Liver (tissue), 9 donors: Measurements from ENCODE around the gene MPP7. TPM values are rescaled to one million over a fixed set of nuclear protein-coding genes. Genes with fewer than 3 reads are reported as not detected.

ENCODE experiments used
- DNase-seq: peaks from one replicate; pipeline ENCODE4 v3.0.0-alpha.2; 2017; ENCODE audit warnings: low spot score
- H3K27ac ChIP-seq, 2 donors: one replicate each; pipeline ENCODE4 v1.7.0; 2013; ENCODE audit warnings: inconsistent platforms in 2 of 2, low read length in 2 of 2, control low read depth in 1 of 2, low read depth in 1 of 2, mild to moderate bottlenecking in 1 of 2
- H3K27me3 ChIP-seq, 4 donors: one replicate each; pipeline versions ENCODE4 v1.6.1 to v1.7.0; 2013; ENCODE audit warnings: low read length in 3 of 4, inconsistent platforms in 1 of 4, mild to moderate bottlenecking in 1 of 4, moderate library complexity in 1 of 4; ENCODE audit not compliant: control insufficient read depth in 4 of 4, insufficient read depth in 4 of 4
- H3K36me3 ChIP-seq, 4 donors: one replicate each; pipeline versions ENCODE4 v1.6.1 to v1.7.0; 2013; ENCODE audit warnings: low read length in 3 of 4, mild to moderate bottlenecking in 3 of 4, low read depth in 1 of 4, moderate library complexity in 1 of 4; ENCODE audit not compliant: control insufficient read depth in 4 of 4, insufficient read depth in 3 of 4
- H3K4me1 ChIP-seq, 4 donors: one replicate each; pipeline versions ENCODE4 v1.6.1 to v1.7.0; 2013; ENCODE audit warnings: low read length in 3 of 4, mild to moderate bottlenecking in 3 of 4, moderate library complexity in 1 of 4; ENCODE audit not compliant: control insufficient read depth in 4 of 4, insufficient read depth in 4 of 4
- H3K4me3 ChIP-seq, 3 donors: one replicate each; pipeline versions ENCODE4 v1.6.1 to v1.7.0; 2013; ENCODE audit warnings: low read length in 3 of 3, control low read depth in 1 of 3, low read depth in 1 of 3, mild to moderate bottlenecking in 1 of 3
- H3K9ac ChIP-seq, 2 donors: one replicate each; pipeline ENCODE4 v1.7.0; 2013; ENCODE audit warnings: low read length in 2 of 2, mild to moderate bottlenecking in 2 of 2, moderate library complexity in 2 of 2, control low read depth in 1 of 2, low read depth in 1 of 2
- H3K9me3 ChIP-seq, 4 donors: one replicate each; pipeline versions ENCODE4 v1.6.1 to v1.7.0; 2013; ENCODE audit warnings: low read length in 3 of 4; ENCODE audit not compliant: control insufficient read depth in 4 of 4
- ATF3 ChIP-seq: IDR thresholded peaks from 2 replicates; pipeline ENCODE4 v1.6.1; 2016; ENCODE audit warnings: antibody characterized with exemption
- CTCF ChIP-seq: fragments of 150-350 bp; IDR thresholded peaks from 2 replicates; pipeline ENCODE4 v1.5.1; 2017; ENCODE audit warnings: improper control_type of control experiment, low read depth, low read length; ENCODE audit not compliant: missing input control
- EGR1 ChIP-seq, 2 donors: IDR thresholded peaks; 2 replicates each; pipeline ENCODE4 v1.6.1; 2016 to 2018; ENCODE audit warnings: antibody characterized with exemption in 2 of 2, low read depth in 2 of 2
- FOXA2 ChIP-seq: IDR thresholded peaks from 2 replicates; pipeline ENCODE4 v1.6.1; 2016; ENCODE audit warnings: antibody characterized with exemption
- GABPA ChIP-seq, 2 donors: IDR thresholded peaks in 1 of 2; conservative IDR thresholded peaks in 1 of 2; 2 replicates each; pipeline ENCODE4 v1.6.1; 2016; ENCODE audit warnings: antibody characterized with exemption in 2 of 2, mild to moderate bottlenecking in 1 of 2, moderate library complexity in 1 of 2
- HNF4A ChIP-seq, 2 donors: conservative IDR thresholded peaks; 2 replicates each; pipeline ENCODE4 v1.6.1; 2016; ENCODE audit warnings: antibody characterized with exemption in 2 of 2, mild to moderate bottlenecking in 2 of 2
- HNF4G ChIP-seq: IDR thresholded peaks from 2 replicates; pipeline ENCODE4 v1.6.1; 2016; ENCODE audit warnings: antibody characterized with exemption
- JUND ChIP-seq, 2 donors: IDR thresholded peaks; 2 replicates each; pipeline ENCODE4 v1.6.1; 2016; ENCODE audit warnings: antibody characterized with exemption in 2 of 2
- NR2F2 ChIP-seq: IDR thresholded peaks from 2 replicates; pipeline ENCODE4 v1.6.1; 2016; ENCODE audit warnings: antibody characterized with exemption
- RXRA ChIP-seq, 2 donors: IDR thresholded peaks; 2 replicates each; pipeline ENCODE4 v1.6.1; 2017 to 2018; ENCODE audit warnings: antibody characterized with exemption in 2 of 2, mild to moderate bottlenecking in 1 of 2
- SP1 ChIP-seq: IDR thresholded peaks from 2 replicates; pipeline ENCODE4 v1.6.1; 2018; ENCODE audit warnings: antibody characterized with exemption, mild to moderate bottlenecking
- ZBTB33 ChIP-seq: IDR thresholded peaks from 2 replicates; pipeline ENCODE4 v1.6.1; 2016; ENCODE audit warnings: antibody characterized with exemption
- WGBS: extraction: QIAGEN DNeasy Blood & Tissue Kit; methylation state at CpG from one replicate; pipeline ENCODE4 v1.1.7; 2013; 5-methylcytosine and 5-hydroxymethylcytosine counted together
- polyA plus RNA-seq, 2 donors: library from polyadenylated mRNA; stranded (reverse) in 1 of 2; unstranded in 1 of 2; fragments of 200-250 nt in 1 of 2; fragments of >200 nt in 1 of 2; fragmentation: Nextera tagmentation in 1 of 2; extraction: Ambion mirVana in 1 of 2; gene quantifications; one replicate each; pipeline versions ENCODE4 v1.2.1 to v1.2.3, GENCODE V29; 2013 to 2015
- total RNA-seq, 2 donors: library from RNA; depleted of rRNA; stranded (reverse); fragments of >200 nt; gene quantifications; one replicate each; pipeline ENCODE4 v1.2.3, GENCODE V29; 2014
- TF ChIP-seq, protein P1 (sequence below): IDR thresholded peaks from 2 replicates; pipeline ENCODE4 v1.6.1; 2016; ENCODE audit warnings: antibody characterized with exemption, mild to moderate bottlenecking
- donor health status: healthy.
- donor health status: healthy.
- donor health status: healthy.
- donor health status: healthy.
- donor health status: healthy.

MPP7 gene
- total and polyA plus RNA-seq, 4 donors: 0.69 to 3.8 (median 2.5) TPM

GRCh38 chr10:28296023-28296422 is 6.8 kb downstream of the MPP7 start:
- no peak for DNase-seq
- Histone ChIP-seq H3K27me3 (no peaks in the 10 kb centered on the region), H3K9ac (no peak overlapping the region), H3K4me3 (no peak overlapping the region), H3K27ac (no peak overlapping the region), H3K36me3 (no peaks in the 10 kb centered on the region), H3K9me3 (no peaks in the 10 kb centered on the region), H3K4me1 (peaks cover 0 to 5% (median 0%) of the 10 kb centered on the region in 4 donors)
- TF ChIP-seq RXRA (IDR thresholded peaks at IDR 0.05) (no peak), SP1 (no peak), FOXA2 (no peak), HNF4A (conservative IDR thresholded peaks at IDR 0.05) (no peak), ATF3 (no peak), GABPA (IDR thresholded peaks at IDR 0.05 in 1 of 2, conservative IDR thresholded peaks at IDR 0.05 in 1 of 2) (no peak), NR2F2 (no peak), HNF4G (no peak), EGR1 (IDR thresholded peaks at IDR 0.05; ENCODE audit: low read depth in 2 of 2) (no peak)
- TF ChIP-seq, protein P1, sequence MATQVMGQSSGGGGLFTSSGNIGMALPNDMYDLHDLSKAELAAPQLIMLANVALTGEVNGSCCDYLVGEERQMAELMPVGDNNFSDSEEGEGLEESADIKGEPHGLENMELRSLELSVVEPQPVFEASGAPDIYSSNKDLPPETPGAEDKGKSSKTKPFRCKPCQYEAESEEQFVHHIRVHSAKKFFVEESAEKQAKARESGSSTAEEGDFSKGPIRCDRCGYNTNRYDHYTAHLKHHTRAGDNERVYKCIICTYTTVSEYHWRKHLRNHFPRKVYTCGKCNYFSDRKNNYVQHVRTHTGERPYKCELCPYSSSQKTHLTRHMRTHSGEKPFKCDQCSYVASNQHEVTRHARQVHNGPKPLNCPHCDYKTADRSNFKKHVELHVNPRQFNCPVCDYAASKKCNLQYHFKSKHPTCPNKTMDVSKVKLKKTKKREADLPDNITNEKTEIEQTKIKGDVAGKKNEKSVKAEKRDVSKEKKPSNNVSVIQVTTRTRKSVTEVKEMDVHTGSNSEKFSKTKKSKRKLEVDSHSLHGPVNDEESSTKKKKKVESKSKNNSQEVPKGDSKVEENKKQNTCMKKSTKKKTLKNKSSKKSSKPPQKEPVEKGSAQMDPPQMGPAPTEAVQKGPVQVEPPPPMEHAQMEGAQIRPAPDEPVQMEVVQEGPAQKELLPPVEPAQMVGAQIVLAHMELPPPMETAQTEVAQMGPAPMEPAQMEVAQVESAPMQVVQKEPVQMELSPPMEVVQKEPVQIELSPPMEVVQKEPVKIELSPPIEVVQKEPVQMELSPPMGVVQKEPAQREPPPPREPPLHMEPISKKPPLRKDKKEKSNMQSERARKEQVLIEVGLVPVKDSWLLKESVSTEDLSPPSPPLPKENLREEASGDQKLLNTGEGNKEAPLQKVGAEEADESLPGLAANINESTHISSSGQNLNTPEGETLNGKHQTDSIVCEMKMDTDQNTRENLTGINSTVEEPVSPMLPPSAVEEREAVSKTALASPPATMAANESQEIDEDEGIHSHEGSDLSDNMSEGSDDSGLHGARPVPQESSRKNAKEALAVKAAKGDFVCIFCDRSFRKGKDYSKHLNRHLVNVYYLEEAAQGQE: no peak
- 85% methylated on average over 1 of the region's 1 CpG for WGBS

DNA sequence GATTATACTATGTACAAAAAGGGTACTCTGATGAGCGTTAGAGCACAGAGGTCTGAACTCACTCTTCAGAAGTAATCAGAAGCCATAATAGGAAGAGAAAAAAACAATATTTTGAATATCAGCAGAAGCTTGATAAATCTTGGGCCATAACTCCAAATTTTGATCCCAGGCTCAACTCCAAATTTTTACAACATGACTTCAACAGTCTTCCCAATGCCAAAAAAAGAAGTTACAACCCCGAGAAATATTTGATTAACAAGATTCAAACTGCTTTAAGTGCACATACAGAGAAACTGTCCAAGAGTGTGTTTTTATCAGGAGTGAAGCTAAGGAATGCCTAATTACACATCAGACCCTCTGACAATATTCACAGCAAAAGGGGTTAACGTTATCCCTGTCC is 7.5 kb downstream of the MPP7 start:
- no peak for TF ChIP-seq HNF4G
- no peak for TF ChIP-seq RXRA (IDR thresholded peaks at IDR 0.05)
- TF ChIP-seq EGR1 (IDR thresholded peaks at IDR 0.05; ENCODE audit: low read depth in 2 of 2): no peak
- H3K27ac ChIP-seq: no peak overlapping the region
- peaks cover 0 to 5% (median 0%) of the 10 kb centered on the region in 4 donors for H3K4me1 ChIP-seq
- H3K9ac ChIP-seq: no peak overlapping the region
- no peak overlapping the region for H3K4me3 ChIP-seq
- no peak for DNase-seq
- H3K27me3 ChIP-seq: no peaks in the 10 kb centered on the region
- H3K9me3 ChIP-seq: no peaks in the 10 kb centered on the region
- WGBS: 62% methylated on average over 3 of the region's 3 CpGs
- no peaks in the 10 kb centered on the region for H3K36me3 ChIP-seq

DNA sequence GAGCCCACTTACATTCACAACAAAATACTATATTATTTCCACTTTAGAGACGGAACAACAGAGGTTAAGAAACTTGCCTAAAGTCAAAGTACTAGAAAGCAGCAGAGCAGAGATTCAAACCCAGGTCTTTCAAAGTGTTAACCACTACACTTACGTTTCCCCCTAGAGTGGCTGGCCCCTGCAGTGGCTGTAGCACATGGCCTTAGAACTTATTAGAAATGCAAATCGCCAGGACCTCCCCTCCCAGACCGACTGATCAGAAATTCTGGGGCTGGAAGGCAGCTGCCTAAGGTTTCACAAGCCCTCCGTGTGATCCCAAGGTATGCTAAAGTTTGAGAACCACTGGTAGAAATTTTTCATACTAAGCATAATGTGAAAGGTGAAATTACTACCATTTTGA is 8.1 kb downstream of the MPP7 start:
- no peak for DNase-seq
- no peak overlapping the region for H3K27ac ChIP-seq
- 80% methylated on average over 5 of the region's 5 CpGs for WGBS
- H3K9me3 ChIP-seq: no peaks in the 10 kb centered on the region
- no peak overlapping the region for H3K9ac ChIP-seq
- H3K27me3 ChIP-seq: no peaks in the 10 kb centered on the region
- H3K4me1 ChIP-seq: peaks cover 0 to 5% (median 0%) of the 10 kb centered on the region in 4 donors
- no peaks in the 10 kb centered on the region for H3K36me3 ChIP-seq
- H3K4me3 ChIP-seq: no peak overlapping the region
- TF ChIP-seq HNF4A (conservative IDR thresholded peaks at IDR 0.05): no peak

GRCh38 chr10:28294169-28294532 is 8.7 kb downstream of the MPP7 start:
- Histone ChIP-seq H3K9ac (no peak overlapping the region), H3K27ac (no peak overlapping the region), H3K4me3 (no peak overlapping the region), H3K4me1 (peaks cover 0 to 5% (median 0%) of the 10 kb centered on the region in 4 donors), H3K36me3 (no peaks in the 10 kb centered on the region), H3K9me3 (no peaks in the 10 kb centered on the region), H3K27me3 (no peaks in the 10 kb centered on the region)
- 91% methylated on average over 8 of the region's 8 CpGs for WGBS
- no peak for TF ChIP-seq HNF4G
- no peak for TF ChIP-seq ZBTB33
- no peak for TF ChIP-seq HNF4A (conservative IDR thresholded peaks at IDR 0.05)
- TF ChIP-seq NR2F2: no peak
- TF ChIP-seq JUND (IDR thresholded peaks at IDR 0.05): no peak
- no peak for TF ChIP-seq FOXA2
- TF ChIP-seq RXRA (IDR thresholded peaks at IDR 0.05): no peak
- TF ChIP-seq CTCF: no peak
- DNase-seq: no peak
